Stimulated activated CD4-positive, alpha-beta T cell treated with anti-CD3 and anti-CD28 coated beads, Interleukin-15, amount 100 ng/mL, for 48 hours (primary cell): ENCODE data around the gene VEGFC.

Experiments used
- DNase-seq, 2 donors: peaks; one replicate each; pipeline ENCODE4 v3.0.0-alpha.2; 2020; ENCODE audit warnings: low read depth in 2 of 2

VEGFC gene

GRCh38 chr4:176792326-176793059 lies at the start of gene VEGFC:
Gene VEGFC, minus strand, starts transcription at chr4:176792922. Its CDS starts 611 bp downstream, at chr4:176792311.
- no peak for DNase-seq

- DNase-seq, result no peak
These were observed 49.0 kb upstream of the VEGFC start for GRCh38 chr4:176841711-176842112.

GRCh38 chr4:176840166-176840565 lies 47.4 kb upstream of the VEGFC start:
- no peak for DNase-seq

GRCh38 chr4:176839656-176840055 lies 46.9 kb upstream of the VEGFC start:
- DNase-seq, result no peak

GRCh38 chr4:176838601-176839433 lies 46.1 kb upstream of the VEGFC start:
- DNase-seq, result no peak

GRCh38 chr4:176837169-176837895 lies 44.6 kb upstream of the VEGFC start:
- DNase-seq, result no peak

- DNase-seq, result no peak
These were observed 41.8 kb upstream of the VEGFC start for GRCh38 chr4:176834531-176834930.

GRCh38 chr4:176833400-176834175 lies 40.9 kb upstream of the VEGFC start:
- no peak for DNase-seq

- DNase-seq, result no peak
These were observed 38.2 kb upstream of the VEGFC start for GRCh38 chr4:176830971-176831370.

- no peak for DNase-seq
These were observed 32.9 kb upstream of the VEGFC start for GRCh38 chr4:176825586-176825985.

GRCh38 chr4:176824645-176825366 lies 32.1 kb upstream of the VEGFC start:
- DNase-seq, result no peak

- DNase-seq, result no peak
These were observed 25.8 kb upstream of the VEGFC start for GRCh38 chr4:176818531-176818930.

- no peak for DNase-seq
These were observed 24.5 kb upstream of the VEGFC start for GRCh38 chr4:176817204-176817603.

- no peak for DNase-seq
These were observed 22.0 kb upstream of the VEGFC start for GRCh38 chr4:176814770-176815169.

- DNase-seq, result no peak
These were observed 17.9 kb upstream of the VEGFC start for GRCh38 chr4:176810481-176811249.

GRCh38 chr4:176806778-176807375 lies 14.2 kb upstream of the VEGFC start:
- no peak for DNase-seq

- DNase-seq, result no peak
These were observed 12.4 kb upstream of the VEGFC start for GRCh38 chr4:176805155-176805554.

- no peak for DNase-seq
These were observed 8.3 kb upstream of the VEGFC start for GRCh38 chr4:176800891-176801534.

- DNase-seq, result no peak
These were observed 6.9 kb upstream of the VEGFC start for GRCh38 chr4:176799653-176800052.
